ENCODE data around the gene IL25. TPM values are rescaled to one million over a fixed set of nuclear protein-coding genes. Genes with fewer than 3 reads are reported as not detected.
A peak's percentile ranks its signal among the peaks of the same experiment; 100 is the strongest.

Gene IL25
- total and polyA plus RNA-seq, 2 of the 13 experiments (the other 11 are each of a cell fraction or from before 2014, with no cell fraction given): not detected

DNA sequence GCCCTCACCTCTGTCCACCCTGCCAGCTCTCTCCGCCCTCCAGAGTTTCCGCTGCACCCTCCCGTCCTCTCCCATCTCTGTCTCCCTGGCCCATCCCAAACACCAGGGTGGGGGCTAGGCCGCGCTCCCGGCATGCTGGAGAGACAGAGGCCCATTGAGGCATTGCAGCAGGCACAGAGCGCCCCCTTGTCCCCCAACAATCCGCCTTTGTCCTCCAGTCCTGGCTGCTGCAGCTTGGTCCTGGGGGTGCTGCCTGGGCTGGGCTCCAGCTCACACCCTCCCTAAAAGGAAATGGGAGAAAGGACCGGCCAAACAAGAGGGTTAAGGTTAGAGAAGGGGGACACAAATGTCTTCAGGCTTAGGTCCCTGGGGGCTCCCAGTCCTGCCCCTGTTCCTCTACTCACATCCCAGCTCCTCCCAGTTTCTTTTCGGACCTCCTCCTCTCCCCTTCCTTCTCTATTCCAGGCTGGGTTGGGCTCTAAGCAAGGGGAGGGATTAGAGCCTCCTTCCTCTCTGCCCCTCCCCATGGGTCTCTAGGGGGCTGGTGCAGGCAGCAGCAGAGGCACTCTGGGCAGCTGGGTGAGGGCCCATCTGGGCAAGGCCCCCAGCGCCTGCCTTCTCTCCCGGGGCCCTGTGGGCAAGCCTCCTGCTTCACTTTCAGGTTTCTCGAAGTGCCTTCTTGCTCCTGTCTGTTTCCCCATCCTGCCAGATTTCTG, 4.0 kb downstream of the IL25 start, which contains the start of gene CMTM5 (continued):
- TF ChIP-seq, protein P1, sequence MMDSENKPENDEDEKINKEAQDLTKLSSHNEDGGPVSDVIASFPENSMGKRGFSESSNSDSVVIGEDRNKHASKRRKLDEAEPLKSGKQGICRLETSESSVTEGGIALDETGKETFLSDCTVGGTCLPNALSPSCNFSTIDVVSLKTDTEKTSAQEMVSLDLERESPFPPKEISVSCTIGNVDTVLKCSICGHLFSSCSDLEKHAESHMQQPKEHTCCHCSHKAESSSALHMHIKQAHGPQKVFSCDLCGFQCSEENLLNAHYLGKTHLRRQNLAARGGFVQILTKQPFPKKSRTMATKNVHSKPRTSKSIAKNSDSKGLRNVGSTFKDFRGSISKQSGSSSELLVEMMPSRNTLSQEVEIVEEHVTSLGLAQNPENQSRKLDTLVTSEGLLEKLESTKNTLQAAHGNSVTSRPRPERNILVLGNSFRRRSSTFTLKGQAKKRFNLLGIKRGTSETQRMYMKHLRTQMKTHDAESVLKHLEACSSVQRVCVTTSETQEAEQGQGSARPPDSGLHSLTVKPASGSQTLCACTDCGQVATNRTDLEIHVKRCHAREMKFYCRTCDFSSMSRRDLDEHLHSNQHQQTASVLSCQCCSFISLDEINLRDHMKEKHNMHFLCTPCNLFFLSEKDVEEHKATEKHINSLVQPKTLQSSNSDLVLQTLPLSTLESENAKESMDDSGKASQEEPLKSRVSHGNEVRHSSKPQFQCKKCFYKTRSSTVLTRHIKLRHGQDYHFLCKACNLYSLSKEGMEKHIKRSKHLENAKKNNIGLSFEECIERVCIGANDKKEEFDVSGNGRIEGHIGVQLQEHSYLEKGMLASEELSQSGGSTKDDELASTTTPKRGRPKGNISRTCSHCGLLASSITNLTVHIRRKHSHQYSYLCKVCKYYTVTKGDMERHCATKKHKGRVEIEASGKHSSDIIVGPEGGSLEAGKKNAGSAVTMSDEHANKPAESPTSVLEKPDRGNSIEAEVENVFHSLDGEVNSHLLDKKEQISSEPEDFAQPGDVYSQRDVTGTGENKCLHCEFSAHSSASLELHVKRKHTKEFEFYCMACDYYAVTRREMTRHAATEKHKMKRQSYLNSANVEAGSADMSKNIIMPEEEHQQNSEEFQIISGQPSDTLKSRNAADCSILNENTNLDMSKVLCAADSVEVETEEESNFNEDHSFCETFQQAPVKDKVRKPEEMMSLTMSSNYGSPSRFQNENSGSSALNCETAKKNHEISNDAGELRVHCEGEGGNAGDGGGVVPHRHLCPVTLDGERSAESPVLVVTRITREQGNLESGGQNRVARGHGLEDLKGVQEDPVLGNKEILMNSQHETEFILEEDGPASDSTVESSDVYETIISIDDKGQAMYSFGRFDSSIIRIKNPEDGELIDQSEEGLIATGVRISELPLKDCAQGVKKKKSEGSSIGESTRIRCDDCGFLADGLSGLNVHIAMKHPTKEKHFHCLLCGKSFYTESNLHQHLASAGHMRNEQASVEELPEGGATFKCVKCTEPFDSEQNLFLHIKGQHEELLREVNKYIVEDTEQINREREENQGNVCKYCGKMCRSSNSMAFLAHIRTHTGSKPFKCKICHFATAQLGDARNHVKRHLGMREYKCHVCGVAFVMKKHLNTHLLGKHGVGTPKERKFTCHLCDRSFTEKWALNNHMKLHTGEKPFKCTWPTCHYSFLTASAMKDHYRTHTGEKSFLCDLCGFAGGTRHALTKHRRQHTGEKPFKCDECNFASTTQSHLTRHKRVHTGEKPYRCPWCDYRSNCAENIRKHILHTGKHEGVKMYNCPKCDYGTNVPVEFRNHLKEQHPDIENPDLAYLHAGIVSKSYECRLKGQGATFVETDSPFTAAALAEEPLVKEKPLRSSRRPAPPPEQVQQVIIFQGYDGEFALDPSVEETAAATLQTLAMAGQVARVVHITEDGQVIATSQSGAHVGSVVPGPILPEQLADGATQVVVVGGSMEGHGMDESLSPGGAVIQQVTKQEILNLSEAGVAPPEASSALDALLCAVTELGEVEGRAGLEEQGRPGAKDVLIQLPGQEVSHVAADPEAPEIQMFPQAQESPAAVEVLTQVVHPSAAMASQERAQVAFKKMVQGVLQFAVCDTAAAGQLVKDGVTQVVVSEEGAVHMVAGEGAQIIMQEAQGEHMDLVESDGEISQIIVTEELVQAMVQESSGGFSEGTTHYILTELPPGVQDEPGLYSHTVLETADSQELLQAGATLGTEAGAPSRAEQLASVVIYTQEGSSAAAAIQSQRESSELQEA (CRISPR knock-in tag; IDR thresholded peaks at IDR 0.05; ENCODE audit: not compliant biosample characterization): peak; percentile 44
- TF ChIP-seq CBFB (CRISPR knock-in tag; IDR thresholded peaks at IDR 0.05) (no peak), ATM (IDR thresholded peaks at IDR 0.05; ENCODE audit: borderline replicate concordance) (no peak), ZNF629 (CRISPR knock-in tag; conservative IDR thresholded peaks at IDR 0.05) (no peak), ZSCAN12 (CRISPR knock-in tag; IDR thresholded peaks at IDR 0.05) (no peak), ZNF883 (CRISPR knock-in tag; IDR thresholded peaks at IDR 0.05; ENCODE audit: not compliant biosample characterization) (peak; percentile 57), TMF1 (CRISPR knock-in tag; IDR thresholded peaks at IDR 0.05; ENCODE audit: low read depth) (no peak), JARID2 (CRISPR knock-in tag; IDR thresholded peaks at IDR 0.05; ENCODE audit: insufficient replicate concordance) (no peak), SMAD9 (CRISPR knock-in tag; IDR thresholded peaks at IDR 0.05) (no peak), RFXANK (CRISPR knock-in tag; IDR thresholded peaks at IDR 0.05) (no peak)
- TF ChIP-seq, protein P2, sequence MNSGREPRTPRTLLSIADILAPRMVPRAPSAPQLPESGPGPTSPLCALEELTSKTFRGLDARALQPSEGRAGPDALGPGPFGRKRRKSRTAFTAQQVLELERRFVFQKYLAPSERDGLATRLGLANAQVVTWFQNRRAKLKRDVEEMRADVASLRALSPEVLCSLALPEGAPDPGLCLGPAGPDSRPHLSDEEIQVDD (CRISPR knock-in tag; IDR thresholded peaks at IDR 0.05; ENCODE audit: borderline replicate concordance): 0 out of 2 replicates have a peak, but pooled peaks have one; percentile 37
- TF ChIP-seq, protein P3, sequence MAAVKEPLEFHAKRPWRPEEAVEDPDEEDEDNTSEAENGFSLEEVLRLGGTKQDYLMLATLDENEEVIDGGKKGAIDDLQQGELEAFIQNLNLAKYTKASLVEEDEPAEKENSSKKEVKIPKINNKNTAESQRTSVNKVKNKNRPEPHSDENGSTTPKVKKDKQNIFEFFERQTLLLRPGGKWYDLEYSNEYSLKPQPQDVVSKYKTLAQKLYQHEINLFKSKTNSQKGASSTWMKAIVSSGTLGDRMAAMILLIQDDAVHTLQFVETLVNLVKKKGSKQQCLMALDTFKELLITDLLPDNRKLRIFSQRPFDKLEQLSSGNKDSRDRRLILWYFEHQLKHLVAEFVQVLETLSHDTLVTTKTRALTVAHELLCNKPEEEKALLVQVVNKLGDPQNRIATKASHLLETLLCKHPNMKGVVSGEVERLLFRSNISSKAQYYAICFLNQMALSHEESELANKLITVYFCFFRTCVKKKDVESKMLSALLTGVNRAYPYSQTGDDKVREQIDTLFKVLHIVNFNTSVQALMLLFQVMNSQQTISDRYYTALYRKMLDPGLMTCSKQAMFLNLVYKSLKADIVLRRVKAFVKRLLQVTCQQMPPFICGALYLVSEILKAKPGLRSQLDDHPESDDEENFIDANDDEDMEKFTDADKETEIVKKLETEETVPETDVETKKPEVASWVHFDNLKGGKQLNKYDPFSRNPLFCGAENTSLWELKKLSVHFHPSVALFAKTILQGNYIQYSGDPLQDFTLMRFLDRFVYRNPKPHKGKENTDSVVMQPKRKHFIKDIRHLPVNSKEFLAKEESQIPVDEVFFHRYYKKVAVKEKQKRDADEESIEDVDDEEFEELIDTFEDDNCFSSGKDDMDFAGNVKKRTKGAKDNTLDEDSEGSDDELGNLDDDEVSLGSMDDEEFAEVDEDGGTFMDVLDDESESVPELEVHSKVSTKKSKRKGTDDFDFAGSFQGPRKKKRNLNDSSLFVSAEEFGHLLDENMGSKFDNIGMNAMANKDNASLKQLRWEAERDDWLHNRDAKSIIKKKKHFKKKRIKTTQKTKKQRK (IDR thresholded peaks at IDR 0.05; ENCODE audit: low read length): no peak
- TF ChIP-seq, protein P4, sequence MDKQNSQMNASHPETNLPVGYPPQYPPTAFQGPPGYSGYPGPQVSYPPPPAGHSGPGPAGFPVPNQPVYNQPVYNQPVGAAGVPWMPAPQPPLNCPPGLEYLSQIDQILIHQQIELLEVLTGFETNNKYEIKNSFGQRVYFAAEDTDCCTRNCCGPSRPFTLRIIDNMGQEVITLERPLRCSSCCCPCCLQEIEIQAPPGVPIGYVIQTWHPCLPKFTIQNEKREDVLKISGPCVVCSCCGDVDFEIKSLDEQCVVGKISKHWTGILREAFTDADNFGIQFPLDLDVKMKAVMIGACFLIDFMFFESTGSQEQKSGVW (CRISPR knock-in tag; IDR thresholded peaks at IDR 0.05; ENCODE audit: borderline replicate concordance): no peak

All from HepG2 (cell line).